K562 (cell line): ENCODE measurements around the gene TIAM1. TPM values are rescaled to one million over a fixed set of nuclear protein-coding genes. Genes with fewer than 3 reads are reported as not detected.

Experiments
- ATAC-seq: fragments of 200-7000 bp; cut with Tn5 transposase; 3 replicates; pipeline ENCODE4 v1.9.1; 2020; ENCODE audit warnings: moderate library complexity
- BruUV-seq: library from RNA; stranded (reverse); fragments of 400-500 nt; replicated peaks from 2 replicates; lab custom pipeline; 2021; lab: Mats Ljungman, UMichigan
- CTCF ChIA-PET: fragments of 300-600 bp; formaldehyde crosslinking; extraction: SDS; loops from one replicate; lab custom pipeline; 2021; ENCODE audit warnings: low intra/inter-chr PET ratio; lab: Yijun Ruan, JAX
- POLR2A ChIA-PET: fragments of 300-600, 350-650 bp; sonication (Branson Sonifier 250); formaldehyde crosslinking; extraction: SDS; loops from one replicate; lab custom pipeline; 2021; ENCODE audit warnings: antibody characterized with exemption, inconsistent platforms; lab: Yijun Ruan, JAX
- DNase-seq, 4 experiments: peaks; one replicate each; pipeline versions ENCODE4 v3.0.0 to v3.0.0-alpha.2; 2011 to 2018; ENCODE audit warnings: low spot score in 3 of 4, mixed read lengths in 3 of 4; ENCODE audit errors: extremely low read depth in 1 of 4
- FAIRE-seq: peaks from 2 replicates; lab custom pipeline; 2011; peaks lifted over from hg19 to GRCh38; lab: Jason Lieb, UNC
- H2AFZ ChIP-seq: 2 replicates; pipeline ENCODE4 v1.6.0; 2011; ENCODE audit warnings: low read depth, low read length, control low read depth, inconsistent platforms
- H3K27ac ChIP-seq: fragments of 200-600 bp; 3 replicates; pipeline ENCODE4 v1.8.0; 2011; ENCODE audit warnings: low read depth, mild to moderate bottlenecking, control low read depth, inconsistent platforms, low read length, moderate library complexity, mixed read lengths; ENCODE audit errors: extremely low read depth
- H3K27me3 ChIP-seq, 2 experiments: fragments of 300-600 bp in 1 of 2; 2 replicates in 1 of 2; 3 replicates in 1 of 2; pipeline versions ENCODE4 v1.6.0 to v1.8.0; 2011; ENCODE audit warnings: inconsistent platforms in 2 of 2, low read length in 2 of 2, mild to moderate bottlenecking in 1 of 2, mixed read lengths in 1 of 2, moderate library complexity in 1 of 2; ENCODE audit not compliant: control insufficient read depth in 2 of 2, insufficient read depth in 2 of 2
- H3K36me3 ChIP-seq: fragments of 300-600 bp; 3 replicates; pipeline ENCODE4 v1.8.0; 2011; ENCODE audit warnings: mild to moderate bottlenecking, low read length, inconsistent platforms; ENCODE audit not compliant: control insufficient read depth, insufficient read depth
- H3K4me1 ChIP-seq, 2 experiments: fragments of 200-600 bp in 1 of 2; replicated peaks in 1 of 2; 2 replicates in 1 of 2; 3 replicates in 1 of 2; pipeline versions ENCODE4 v1.5.1 to v1.8.0; 2011; ENCODE audit warnings: inconsistent platforms in 2 of 2, low read length in 2 of 2, mild to moderate bottlenecking in 1 of 2, mixed read lengths in 1 of 2, moderate library complexity in 1 of 2; ENCODE audit not compliant: control insufficient read depth in 2 of 2, insufficient read depth in 2 of 2
- H3K4me2 ChIP-seq: 2 replicates; pipeline ENCODE4 v1.6.1; 2011; ENCODE audit warnings: low read length, control low read depth, inconsistent platforms, mixed read lengths; ENCODE audit not compliant: insufficient read depth
- H3K4me3 ChIP-seq: fragments of 200-600 bp; sonication (generic), shearing (Covaris generic); 2 replicates; pipeline ENCODE4 v1.5.1; 2016; ENCODE audit warnings: control low read depth, inconsistent platforms
- H3K79me2 ChIP-seq: fragments of 200-600 bp; 3 replicates; pipeline ENCODE4 v1.8.0; 2011; ENCODE audit warnings: low read length, inconsistent platforms; ENCODE audit not compliant: control insufficient read depth, insufficient read depth
- H3K9ac ChIP-seq, 2 experiments: 2 replicates each; pipeline versions ENCODE4 v1.6.0 to v1.6.1; 2011; ENCODE audit warnings: low read depth in 2 of 2, low read length in 2 of 2, control low read depth in 1 of 2, inconsistent platforms in 1 of 2, mild to moderate bottlenecking in 1 of 2, mixed read lengths in 1 of 2; ENCODE audit not compliant: insufficient read depth in 1 of 2
- H3K9me1 ChIP-seq: one replicate; pipeline ENCODE4 v1.6.0; 2011; ENCODE audit warnings: inconsistent platforms, mild to moderate bottlenecking, low read length, moderate library complexity; ENCODE audit not compliant: control insufficient read depth, insufficient read depth
- H3K9me3 ChIP-seq: replicated peaks from 2 replicates; pipeline ENCODE4 v1.5.1; 2011; ENCODE audit warnings: low read depth, low read length, inconsistent platforms; ENCODE audit not compliant: control insufficient read depth, insufficient read depth
- H4K20me1 ChIP-seq: replicated peaks from 2 replicates; pipeline ENCODE4 v1.6.1; 2011; ENCODE audit warnings: low read length, inconsistent platforms, mixed read lengths; ENCODE audit not compliant: control insufficient read depth, insufficient read depth
- KDM5B ChIP-seq: fragments of 200-600 bp; sonication (generic); IDR thresholded peaks from 2 replicates; pipeline ENCODE4 v1.6.1; 2012; ENCODE audit warnings: low read depth, mild to moderate bottlenecking, moderate library complexity, low read length, control low read depth, inconsistent platforms; ENCODE audit not compliant: insufficient replicate concordance
- PCBP2 ChIP-seq: fragments of 200-400 bp; formaldehyde crosslinking; IDR thresholded peaks from 2 replicates; pipeline ENCODE4 v1.6.1; 2018; ENCODE audit warnings: low read length, low read depth, mild to moderate bottlenecking, moderate library complexity; ENCODE audit not compliant: poor library complexity, severe bottlenecking
- PHTF2 ChIP-seq: fragments of 250-450 bp; sonication (Bioruptor Pico); IDR thresholded peaks from 2 replicates; pipeline ENCODE4 v1.5.0; 2021; ENCODE audit warnings: mild to moderate bottlenecking
- PML ChIP-seq: IDR thresholded peaks from 2 replicates; pipeline ENCODE4 v1.6.1; 2012; ENCODE audit warnings: low read length, inconsistent platforms
- POLR2G ChIP-seq: fragments of 200-400 bp; formaldehyde crosslinking; IDR thresholded peaks from 2 replicates; pipeline ENCODE4 v1.6.1; 2017; ENCODE audit warnings: low read depth, mild to moderate bottlenecking, antibody characterized with exemption, low read length, moderate library complexity
- RAD21 ChIP-seq, 2 experiments: fragments of 250-450 bp in 1 of 2; fragments of 450-650 bp in 1 of 2; sonication (Bioruptor Pico) in 1 of 2; formaldehyde crosslinking in 1 of 2; IDR thresholded peaks in 1 of 2; conservative IDR thresholded peaks in 1 of 2; 2 replicates each; pipeline versions ENCODE4 v1.4.0 to v1.8.0; 2020 to 2022; ENCODE audit warnings: mild to moderate bottlenecking in 2 of 2, moderate library complexity in 1 of 2
- RAD51 ChIP-seq: fragments of 450-650 bp; IDR thresholded peaks from 2 replicates; pipeline ENCODE4 v1.7.1; 2016; ENCODE audit warnings: low read depth, mild to moderate bottlenecking, borderline replicate concordance
- TAF15 ChIP-seq: fragments of 200-400 bp; formaldehyde crosslinking; IDR thresholded peaks from 2 replicates; pipeline ENCODE4 v1.6.1; 2017; ENCODE audit warnings: mild to moderate bottlenecking, low read depth, low read length, moderate library complexity
- WHSC1 ChIP-seq: IDR thresholded peaks from one replicate; pipeline ENCODE4 v1.6.1; 2012; ENCODE audit warnings: low read length, control low read depth, inconsistent platforms
- ZNF140 ChIP-seq: fragments of 250-450 bp; sonication (Bioruptor Pico); IDR thresholded peaks from 2 replicates; pipeline ENCODE4 v1.8.0; 2021; ENCODE audit warnings: moderate library complexity, mild to moderate bottlenecking, inconsistent platforms
- ZNF263 ChIP-seq: sonication (generic); formaldehyde crosslinking; IDR thresholded peaks from 2 replicates; pipeline ENCODE4 v1.8.0; 2022; ENCODE audit warnings: mild to moderate bottlenecking, missing genetic modification reagents, borderline replicate concordance
- ZNF445 ChIP-seq: fragments of 250-450 bp; sonication (Bioruptor Pico); IDR thresholded peaks from 2 replicates; pipeline ENCODE4 v1.4.0; 2020; ENCODE audit warnings: low read depth, mild to moderate bottlenecking, moderate library complexity
- ZNF644 ChIP-seq: fragments of 200-800 bp; sonication (Bioruptor generic); IDR thresholded peaks from 2 replicates; pipeline ENCODE4 v1.6.1; 2016; ENCODE audit warnings: low read depth, missing genetic modification characterization, missing compliant biosample characterization
- ZNF75A ChIP-seq: fragments of 450-650 bp; formaldehyde crosslinking; IDR thresholded peaks from 2 replicates; pipeline ENCODE4 v1.4.0; 2020; ENCODE audit warnings: mild to moderate bottlenecking
- WGBS: fragments of 100-300 bp; shearing (Covaris generic); methylation state at CpG from one replicate; pipeline ENCODE4 v1.1.6; 2016; ENCODE audit warnings: low coverage, mixed read lengths; ENCODE audit not compliant: insufficient coverage; ENCODE audit errors: missing lambda C conversion rate; 5-methylcytosine and 5-hydroxymethylcytosine counted together
- in situ Hi-C: fragments of 300-500 bp; cut with MboI; formaldehyde crosslinking; loops from 4 replicates; pipeline ENCODE4 v1.15.0; 2018; ENCODE audit warnings: inconsistent platforms, mixed read lengths
- intact Hi-C: fragments of 100-400 bp; cut with micrococcal nuclease; formaldehyde crosslinking; loops from 2 replicates; pipeline ENCODE4 v1.14.2; 2022
- polyA plus RNA-seq, 8 experiments: library from polyadenylated mRNA; depleted of rRNA in 4 of 8; stranded (reverse) in 5 of 8; unstranded in 3 of 8; fragments of >200 nt; fragmentation: Nextera tagmentation in 2 of 8; fragmentation: Illumina TruSeq in 1 of 8; extraction: Ambion mirVana in 2 of 8; extraction: Trizol in 1 of 8; gene quantifications; 2 replicates each; pipeline versions ENCODE4 v1.2.1 to v1.2.3, GENCODE V29; 2011 to 2014; ENCODE audit warnings: inconsistent platforms in 1 of 8, missing spikeins in 1 of 8
- total RNA-seq, 7 experiments: library from RNA; depleted of rRNA in 6 of 7; stranded (reverse); fragments of >200 nt in 6 of 7; fragmentation: Illumina TruSeq in 2 of 7; extraction: Trizol in 2 of 7; gene quantifications; 2 replicates each; pipeline versions ENCODE4 v1.2.1 to v1.2.3, GENCODE V29; 2011 to 2021; ENCODE audit warnings: low replicate concordance in 1 of 7
- TF ChIP-seq, protein P1 (sequence below), 2 experiments: IDR thresholded peaks; 2 replicates each; pipeline ENCODE4 v1.6.1; 2011; ENCODE audit warnings: borderline replicate concordance in 1 of 2, control low read depth in 1 of 2, low read depth in 1 of 2, low read length in 1 of 2, mild to moderate bottlenecking in 1 of 2, mixed read lengths in 1 of 2, moderate library complexity in 1 of 2; ENCODE audit not compliant: insufficient read depth in 1 of 2, insufficient read length in 1 of 2, poor library complexity in 1 of 2, severe bottlenecking in 1 of 2; ENCODE audit errors: extremely low read depth in 1 of 2
- TF ChIP-seq, protein P2 (sequence below): sonication (generic); formaldehyde crosslinking; IDR thresholded peaks from 2 replicates; pipeline ENCODE4 v1.8.1; 2023; ENCODE audit warnings: mild to moderate bottlenecking, missing genetic modification reagents

Gene TIAM1
- total and polyA plus RNA-seq, 9 of the 15 experiments (the other 6 are each of a cell fraction or from before 2014, with no cell fraction given), result 0.11 TPM; not detected in 8

DNA sequence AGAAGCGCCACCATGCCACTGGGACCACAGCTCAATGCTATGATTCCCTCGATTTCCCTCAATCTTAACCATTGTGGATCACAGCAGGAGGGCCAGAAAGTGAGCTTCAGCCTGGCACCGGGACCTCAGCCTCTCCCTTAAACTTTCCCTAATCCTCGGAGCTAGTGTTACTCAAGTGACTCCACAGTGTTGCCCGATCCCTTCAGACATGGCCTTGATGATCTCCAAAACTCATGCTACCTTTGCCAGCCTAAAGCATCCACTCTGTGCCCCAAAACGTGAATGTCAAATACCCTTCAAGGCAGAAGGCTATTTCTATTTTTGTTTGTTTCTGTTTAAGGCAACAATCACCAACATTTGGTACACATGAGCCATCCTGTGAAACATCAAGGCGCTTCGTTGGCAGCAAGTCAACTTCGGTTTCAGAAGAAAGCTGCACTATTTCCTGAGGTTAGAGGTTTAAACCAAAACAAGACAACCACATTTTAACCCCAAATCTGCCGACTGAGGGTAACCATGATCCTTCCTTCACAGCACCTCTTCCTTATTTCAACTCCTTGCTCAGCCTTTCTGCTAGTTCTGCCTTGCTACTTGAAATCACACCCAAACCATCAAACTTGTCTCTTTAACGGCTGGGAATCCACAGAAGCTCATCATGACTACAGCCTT lies 211.4 kb downstream of the TIAM1 start:
- Histone ChIP-seq H3K4me2 (no peak overlapping the region), H4K20me1 (no peaks in the 10 kb centered on the region), H3K27me3 (0 out of 5 replicates have a peak, but pooled peaks cover 0 to 4% of the 10 kb centered on the region in 2 experiments), H3K79me2 (no peaks in the 10 kb centered on the region), H3K9ac (no peak overlapping the region), H3K27ac (no peak overlapping the region), H2AFZ (no peak overlapping the region), H3K9me1 (no peaks in the 10 kb centered on the region), H3K4me3 (no peak overlapping the region), H3K4me1 (no peaks in the 10 kb centered on the region), H3K36me3 (no peaks in the 10 kb centered on the region), H3K9me3 (no peaks in the 10 kb centered on the region)
- intact Hi-C loops (no loop called here), in situ Hi-C loops (no loop called here)
- TF ChIP-seq ZNF445 (no peak), RAD51 (no peak), ZNF140 (CRISPR knock-in tag) (no peak), PHTF2 (CRISPR knock-in tag) (no peak), PML (no peak), ZNF263 (CRISPR knock-in tag) (no peak), ZNF644 (tag) (no peak), POLR2G (no peak), RAD21 (CRISPR knock-in tag; conservative IDR thresholded peaks at IDR 0.05 in 1 of 2, IDR thresholded peaks at IDR 0.05 in 1 of 2) (no peak), KDM5B (no peak), PCBP2 (no peak), WHSC1 (no peak), ZNF75A (CRISPR knock-in tag) (no peak), TAF15 (no peak)
- TF ChIP-seq, protein P1, sequence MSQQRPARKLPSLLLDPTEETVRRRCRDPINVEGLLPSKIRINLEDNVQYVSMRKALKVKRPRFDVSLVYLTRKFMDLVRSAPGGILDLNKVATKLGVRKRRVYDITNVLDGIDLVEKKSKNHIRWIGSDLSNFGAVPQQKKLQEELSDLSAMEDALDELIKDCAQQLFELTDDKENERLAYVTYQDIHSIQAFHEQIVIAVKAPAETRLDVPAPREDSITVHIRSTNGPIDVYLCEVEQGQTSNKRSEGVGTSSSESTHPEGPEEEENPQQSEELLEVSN (IDR thresholded peaks at IDR 0.05; ENCODE audit: borderline replicate concordance in 1 of 2, extremely low read depth in 1 of 2, insufficient read depth in 1 of 2, insufficient read length in 1 of 2, low read depth in 1 of 2, low read length in 1 of 2, poor library complexity in 1 of 2, severe bottlenecking in 1 of 2), result no peak
- TF ChIP-seq, protein P2, sequence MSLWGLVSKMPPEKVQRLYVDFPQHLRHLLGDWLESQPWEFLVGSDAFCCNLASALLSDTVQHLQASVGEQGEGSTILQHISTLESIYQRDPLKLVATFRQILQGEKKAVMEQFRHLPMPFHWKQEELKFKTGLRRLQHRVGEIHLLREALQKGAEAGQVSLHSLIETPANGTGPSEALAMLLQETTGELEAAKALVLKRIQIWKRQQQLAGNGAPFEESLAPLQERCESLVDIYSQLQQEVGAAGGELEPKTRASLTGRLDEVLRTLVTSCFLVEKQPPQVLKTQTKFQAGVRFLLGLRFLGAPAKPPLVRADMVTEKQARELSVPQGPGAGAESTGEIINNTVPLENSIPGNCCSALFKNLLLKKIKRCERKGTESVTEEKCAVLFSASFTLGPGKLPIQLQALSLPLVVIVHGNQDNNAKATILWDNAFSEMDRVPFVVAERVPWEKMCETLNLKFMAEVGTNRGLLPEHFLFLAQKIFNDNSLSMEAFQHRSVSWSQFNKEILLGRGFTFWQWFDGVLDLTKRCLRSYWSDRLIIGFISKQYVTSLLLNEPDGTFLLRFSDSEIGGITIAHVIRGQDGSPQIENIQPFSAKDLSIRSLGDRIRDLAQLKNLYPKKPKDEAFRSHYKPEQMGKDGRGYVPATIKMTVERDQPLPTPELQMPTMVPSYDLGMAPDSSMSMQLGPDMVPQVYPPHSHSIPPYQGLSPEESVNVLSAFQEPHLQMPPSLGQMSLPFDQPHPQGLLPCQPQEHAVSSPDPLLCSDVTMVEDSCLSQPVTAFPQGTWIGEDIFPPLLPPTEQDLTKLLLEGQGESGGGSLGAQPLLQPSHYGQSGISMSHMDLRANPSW (CRISPR knock-in tag), result no peak
- ATAC-seq (no peak), FAIRE-seq (no peak), DNase-seq (no peak)
- CTCF ChIA-PET, result no interaction called here
- POLR2A ChIA-PET, result interaction anchor here (1.1 kb wide), 1 partner anchor 35 kb away, joined by 3 read pairs; no protein-coding TSS in a partner anchor
- WGBS, result 0% methylated on average over 11 of the region's 11 CpGs
- BruUV-seq, result no TSS peak
